GM13976 (cell line): Measurements from ENCODE around the gene TCF4.

Experiments
- DNase-seq: peaks from one replicate; pipeline ENCODE4 v3.0.0; 2012; ENCODE audit warnings: low spot score
- in situ Hi-C: fragments of 300-500 bp; cut with MboI; formaldehyde crosslinking; loops from one replicate; pipeline ENCODE4 v1.12.0; 2022; ENCODE audit warnings: low sequenced_read_pairs, mixed read lengths, inconsistent platforms; ENCODE audit not compliant: unreplicated experiment
- TF ChIP-seq, protein P1 (sequence below): IDR thresholded peaks from 2 replicates; pipeline ENCODE4 v1.5.1; 2012; ENCODE audit warnings: borderline replicate concordance, mild to moderate bottlenecking; ENCODE audit not compliant: insufficient read depth; ENCODE audit errors: extremely low read depth, missing control alignments, control extremely low read depth

Gene TCF4

DNA sequence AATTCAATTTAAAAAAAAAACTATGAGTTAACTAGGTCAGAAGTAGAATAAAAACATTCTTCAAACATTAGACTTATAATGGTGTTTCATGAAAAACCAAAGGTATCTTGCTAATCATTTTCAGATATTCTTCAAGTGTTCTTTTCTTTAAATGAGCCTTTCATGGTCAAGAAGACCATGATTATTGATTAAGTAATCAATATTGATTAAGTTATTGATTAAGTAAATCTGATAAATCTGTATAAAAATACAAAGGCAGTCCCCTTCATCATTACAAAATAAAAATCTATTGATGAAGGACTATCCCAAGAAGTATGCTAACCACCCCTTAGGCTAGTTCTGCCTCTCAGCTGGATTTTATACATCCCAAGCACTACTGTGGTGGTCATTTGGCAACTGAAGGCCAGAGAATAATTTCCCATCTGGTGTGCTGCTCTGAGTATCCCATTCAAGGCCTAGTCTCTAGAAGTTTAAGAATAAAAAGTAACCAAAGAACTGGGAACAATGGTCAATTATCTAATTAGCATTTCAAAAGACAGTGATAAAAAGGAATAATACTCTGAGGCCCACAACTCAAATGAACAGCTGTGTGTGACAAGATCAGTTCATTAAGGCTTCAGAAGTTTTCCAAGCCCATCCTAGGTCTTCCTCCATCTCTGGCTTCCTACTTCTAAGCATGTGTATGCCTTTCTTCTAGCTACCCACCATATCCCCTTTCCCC is 63.5 kb downstream of the TCF4 start:
- DNase-seq, result no peak
- TF ChIP-seq, protein P1, sequence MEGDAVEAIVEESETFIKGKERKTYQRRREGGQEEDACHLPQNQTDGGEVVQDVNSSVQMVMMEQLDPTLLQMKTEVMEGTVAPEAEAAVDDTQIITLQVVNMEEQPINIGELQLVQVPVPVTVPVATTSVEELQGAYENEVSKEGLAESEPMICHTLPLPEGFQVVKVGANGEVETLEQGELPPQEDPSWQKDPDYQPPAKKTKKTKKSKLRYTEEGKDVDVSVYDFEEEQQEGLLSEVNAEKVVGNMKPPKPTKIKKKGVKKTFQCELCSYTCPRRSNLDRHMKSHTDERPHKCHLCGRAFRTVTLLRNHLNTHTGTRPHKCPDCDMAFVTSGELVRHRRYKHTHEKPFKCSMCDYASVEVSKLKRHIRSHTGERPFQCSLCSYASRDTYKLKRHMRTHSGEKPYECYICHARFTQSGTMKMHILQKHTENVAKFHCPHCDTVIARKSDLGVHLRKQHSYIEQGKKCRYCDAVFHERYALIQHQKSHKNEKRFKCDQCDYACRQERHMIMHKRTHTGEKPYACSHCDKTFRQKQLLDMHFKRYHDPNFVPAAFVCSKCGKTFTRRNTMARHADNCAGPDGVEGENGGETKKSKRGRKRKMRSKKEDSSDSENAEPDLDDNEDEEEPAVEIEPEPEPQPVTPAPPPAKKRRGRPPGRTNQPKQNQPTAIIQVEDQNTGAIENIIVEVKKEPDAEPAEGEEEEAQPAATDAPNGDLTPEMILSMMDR, result no peak
- in situ Hi-C loops, result no loop called here

DNA sequence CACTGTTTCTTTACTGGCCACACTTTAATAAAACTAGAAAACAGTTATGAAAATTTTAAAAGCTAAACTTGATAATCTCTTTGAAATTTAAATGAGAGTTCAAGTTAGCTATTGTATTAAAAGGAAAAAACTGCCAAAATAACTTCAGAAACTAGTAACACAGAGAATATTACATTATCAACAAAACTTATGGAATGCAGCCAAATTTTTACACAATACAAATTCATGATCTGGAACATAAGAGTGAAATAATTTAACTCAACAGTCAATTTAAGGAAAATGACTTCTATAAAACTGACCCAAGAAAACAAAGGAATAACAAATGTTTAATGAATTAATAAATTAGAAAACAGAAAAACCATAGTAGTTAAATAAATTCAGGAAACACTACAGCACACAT is 65.0 kb downstream of the TCF4 start:
- DNase-seq, result no peak
- in situ Hi-C loops, result no loop called here
- TF ChIP-seq, protein P1, result no peak

DNA sequence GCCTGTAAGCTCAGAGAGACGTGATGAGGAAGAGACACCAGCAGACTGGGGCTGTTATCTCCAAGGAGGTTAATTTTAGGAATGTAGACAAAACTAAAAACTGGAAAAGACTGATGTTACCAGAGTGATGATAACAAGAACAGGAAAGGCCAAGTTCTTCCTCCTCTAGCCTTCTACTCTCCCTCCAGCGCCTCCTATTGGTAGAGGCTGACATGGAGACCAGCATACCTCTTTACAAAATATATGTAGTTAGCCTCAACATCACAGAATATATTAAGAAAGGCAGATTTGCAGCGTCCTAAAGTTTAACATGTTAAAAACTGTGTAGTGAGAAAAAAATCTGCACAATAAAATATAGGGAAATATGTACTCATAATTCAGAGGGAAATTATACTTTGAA is 66.0 kb downstream of the TCF4 start:
- TF ChIP-seq, protein P1, result no peak
- DNase-seq, result no peak
- in situ Hi-C loops, result no loop called here

DNA sequence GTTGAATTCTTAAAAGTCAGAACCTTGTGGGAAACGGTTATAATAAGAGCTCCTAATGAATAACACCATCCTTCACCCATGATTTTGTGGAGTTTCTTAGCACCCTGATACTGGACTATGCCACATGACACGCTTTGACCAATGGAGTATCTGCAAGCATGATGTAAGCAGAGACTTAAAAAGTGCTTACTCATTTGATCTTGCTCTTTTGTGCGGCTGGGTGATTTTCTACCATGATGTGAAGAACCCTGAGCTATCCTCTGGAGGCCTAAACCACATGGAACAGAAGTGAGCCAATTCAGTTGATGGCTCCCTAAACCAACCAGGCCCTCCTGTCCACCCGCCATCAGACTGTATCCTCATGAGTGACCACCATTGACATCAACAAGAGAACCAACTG is 70.9 kb downstream of the TCF4 start:
- in situ Hi-C loops, result no loop called here
- TF ChIP-seq, protein P1, result no peak
- no peak for DNase-seq

DNA sequence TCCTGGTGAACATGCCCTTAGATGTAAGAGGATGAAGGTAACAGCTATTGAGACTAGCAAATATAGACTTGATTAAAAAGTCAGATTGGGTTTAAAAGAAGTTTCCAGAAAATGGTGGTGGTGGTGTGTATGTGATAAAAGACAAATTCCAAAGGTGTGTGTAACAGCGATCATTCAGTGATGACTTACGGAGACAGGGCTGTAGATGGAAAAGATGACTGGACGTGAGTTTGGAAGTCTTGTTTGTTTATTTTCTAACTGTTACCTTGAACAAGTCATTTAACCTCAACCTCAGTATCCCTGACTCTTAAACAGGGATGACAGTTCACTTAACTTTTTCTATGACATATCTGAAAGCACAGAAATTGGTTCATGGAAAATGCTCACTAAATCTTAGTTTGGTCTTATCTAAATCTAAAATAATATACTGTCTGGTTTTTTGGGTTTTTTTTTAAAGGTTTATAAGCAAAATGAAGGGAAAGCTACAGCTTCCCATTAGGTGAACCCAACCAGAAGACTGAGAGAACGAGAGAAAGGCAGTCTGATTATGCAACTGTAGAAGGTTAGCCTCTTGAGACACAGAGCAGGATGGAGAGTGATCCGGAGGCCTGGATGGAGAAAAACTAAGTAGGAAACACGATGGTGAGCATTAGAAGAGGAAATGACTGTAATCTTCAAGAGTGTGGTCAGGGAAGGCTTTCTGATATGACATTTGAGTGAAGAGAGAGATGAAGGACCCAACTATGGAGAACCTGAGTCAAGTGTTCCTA is 71.9 kb downstream of the TCF4 start:
- in situ Hi-C loops, result no loop called here
- DNase-seq, result no peak
- TF ChIP-seq, protein P1, result no peak

DNA sequence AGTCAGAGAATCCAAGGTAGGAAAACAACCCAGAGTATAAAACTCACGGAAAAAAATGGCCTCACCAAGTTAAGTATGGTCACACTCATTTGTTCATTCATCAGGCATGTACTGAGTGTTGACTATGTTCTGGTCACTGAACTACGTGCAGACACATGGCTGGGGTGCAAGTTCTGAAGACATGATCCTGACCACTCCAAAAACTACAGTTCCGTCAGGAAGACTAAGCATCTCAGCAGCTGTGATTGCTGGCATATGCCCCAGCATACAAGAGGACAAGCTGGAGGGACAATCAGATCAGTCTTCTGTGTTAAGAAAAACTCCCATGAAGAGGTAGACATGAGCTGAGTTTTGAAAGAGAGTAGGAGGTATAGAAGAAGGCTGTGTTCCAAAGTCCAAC is 72.8 kb downstream of the TCF4 start:
- DNase-seq, result no peak
- in situ Hi-C loops, result no loop called here
- TF ChIP-seq, protein P1, result no peak
